Rectal smooth muscle tissue (tissue), 1 donor: ENCODE data around the gene WASHC2A.
"Not testable (repeated sequence)": the region's sequence is repeated elsewhere in the genome, so short reads cannot be mapped to it uniquely, and the experiment has no call there.

ENCODE experiments used
- H3K27ac ChIP-seq: one replicate; pipeline ENCODE4 v1.7.0; 2013; ENCODE audit warnings: low read depth, low read length, inconsistent platforms
- H3K27me3 ChIP-seq: one replicate; pipeline ENCODE4 v1.7.0; 2013; ENCODE audit warnings: low read length; ENCODE audit not compliant: control insufficient read depth, insufficient read depth
- H3K36me3 ChIP-seq: one replicate; pipeline ENCODE4 v1.7.0; 2013; ENCODE audit warnings: low read length; ENCODE audit not compliant: control insufficient read depth, insufficient read depth
- H3K4me1 ChIP-seq: one replicate; pipeline ENCODE4 v1.7.0; 2013; ENCODE audit warnings: low read length; ENCODE audit not compliant: control insufficient read depth, insufficient read depth
- H3K4me3 ChIP-seq: one replicate; pipeline ENCODE4 v1.7.0; 2013; ENCODE audit warnings: low read length
- H3K9ac ChIP-seq: one replicate; pipeline ENCODE4 v1.7.0; 2013; ENCODE audit warnings: low read length

Gene WASHC2A

GRCh38 chr10:50094630-50095029 is 26.9 kb downstream of the WASHC2A start:
- not testable (repeated sequence) for H3K27me3 ChIP-seq

DNA sequence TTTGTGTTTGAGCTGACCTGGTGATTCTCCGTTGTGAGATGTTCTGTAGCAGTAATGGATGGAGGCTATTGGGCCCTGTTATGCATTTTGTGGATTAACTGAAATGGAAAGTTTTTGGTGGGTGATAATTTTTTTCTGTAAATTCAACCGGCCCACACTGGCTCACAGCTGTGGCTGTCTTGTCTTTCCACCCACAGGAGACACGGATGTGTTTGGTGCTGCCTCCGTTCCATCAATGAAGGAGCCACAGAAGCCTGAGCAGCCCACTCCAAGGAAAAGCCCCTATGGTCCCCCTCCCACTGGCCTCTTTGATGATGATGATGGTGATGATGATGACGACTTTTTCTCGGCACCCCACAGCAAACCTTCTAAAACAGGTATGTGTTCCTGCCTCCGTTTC is 27.6 kb downstream of the WASHC2A start:
- not testable (repeated sequence) for H3K36me3 ChIP-seq, H3K9ac ChIP-seq, H3K4me3 ChIP-seq, H3K27me3 ChIP-seq, H3K4me1 ChIP-seq, H3K27ac ChIP-seq

More at GRCh38 chr10:50094630-50095029, 26.9 kb downstream of the WASHC2A start:
- not testable (repeated sequence) for H3K4me1 ChIP-seq, H3K36me3 ChIP-seq, H3K27ac ChIP-seq, H3K9ac ChIP-seq, H3K4me3 ChIP-seq

GRCh38 chr10:50096722-50097121 is 29.0 kb downstream of the WASHC2A start:
- H3K27me3 ChIP-seq, H3K27ac ChIP-seq, H3K4me1 ChIP-seq, H3K4me3 ChIP-seq, H3K36me3 ChIP-seq, H3K9ac ChIP-seq: not testable (repeated sequence)

- not testable (repeated sequence) for H3K27me3 ChIP-seq, H3K27ac ChIP-seq, H3K36me3 ChIP-seq, H3K9ac ChIP-seq, H3K4me1 ChIP-seq, H3K4me3 ChIP-seq
Measured at GRCh38 chr10:50098645-50099044, 30.9 kb downstream of the WASHC2A start.

GRCh38 chr10:50101139-50101582 is 33.4 kb downstream of the WASHC2A start:
- H3K36me3 ChIP-seq, H3K27ac ChIP-seq, H3K9ac ChIP-seq, H3K4me3 ChIP-seq, H3K27me3 ChIP-seq, H3K4me1 ChIP-seq: not testable (repeated sequence)

DNA sequence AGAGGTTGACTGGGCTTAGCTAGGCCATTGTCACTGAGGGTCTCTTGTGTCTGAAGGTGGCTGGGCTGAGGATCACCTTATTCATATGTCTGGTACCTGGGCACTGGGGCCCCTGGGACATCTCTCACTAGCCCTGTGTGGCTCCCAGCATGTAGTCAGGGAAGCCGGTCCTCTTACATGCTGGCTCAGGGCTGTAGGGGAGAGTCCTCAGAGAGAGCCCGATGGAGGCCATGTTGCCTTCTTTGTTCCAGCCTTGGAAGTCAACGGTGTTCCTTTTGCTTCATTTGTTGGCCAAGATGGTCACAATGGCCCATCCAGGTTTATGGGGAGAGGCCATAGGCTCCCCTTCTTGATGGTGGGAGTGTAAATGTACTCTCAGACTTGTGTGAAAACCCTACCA is 34.0 kb downstream of the WASHC2A start:
- H3K4me3 ChIP-seq, H3K9ac ChIP-seq, H3K27ac ChIP-seq, H3K4me1 ChIP-seq, H3K36me3 ChIP-seq, H3K27me3 ChIP-seq: not testable (repeated sequence)

- H3K27me3 ChIP-seq, H3K4me3 ChIP-seq, H3K9ac ChIP-seq: not testable (repeated sequence)
Measured at GRCh38 chr10:50102267-50102666, 34.5 kb downstream of the WASHC2A start.

GRCh38 chr10:50108999-50109698 is 41.4 kb downstream of the WASHC2A start:
- not testable (repeated sequence) for H3K36me3 ChIP-seq, H3K4me3 ChIP-seq, H3K27ac ChIP-seq, H3K27me3 ChIP-seq, H3K9ac ChIP-seq, H3K4me1 ChIP-seq

More at GRCh38 chr10:50102267-50102666, 34.5 kb downstream of the WASHC2A start:
- not testable (repeated sequence) for H3K36me3 ChIP-seq, H3K4me1 ChIP-seq, H3K27ac ChIP-seq

GRCh38 chr10:50112419-50113112 is 44.8 kb downstream of the WASHC2A start:
- H3K27ac ChIP-seq, H3K9ac ChIP-seq, H3K36me3 ChIP-seq, H3K4me3 ChIP-seq, H3K4me1 ChIP-seq, H3K27me3 ChIP-seq: not testable (repeated sequence)

DNA sequence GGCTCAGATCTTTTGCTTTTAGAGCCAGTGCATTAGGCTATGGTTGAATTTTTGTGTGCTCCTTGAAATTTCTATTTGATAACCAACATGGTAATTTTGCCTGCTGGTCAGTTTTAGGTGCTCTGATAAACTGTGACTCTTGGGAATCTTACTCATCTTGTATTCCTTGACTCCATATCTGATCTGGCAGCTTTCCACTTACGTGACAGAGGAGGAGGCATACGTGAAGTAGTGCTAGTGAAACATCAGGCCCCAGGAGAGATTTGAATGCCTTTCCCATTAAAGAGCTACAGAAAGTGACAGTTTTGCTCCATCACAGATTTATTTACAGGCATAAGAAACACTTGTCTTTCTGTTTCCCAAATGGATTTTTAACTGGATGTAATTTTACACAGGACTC is 59.0 kb downstream of the WASHC2A start:
- not testable (repeated sequence) for H3K27ac ChIP-seq, H3K36me3 ChIP-seq, H3K27me3 ChIP-seq, H3K4me3 ChIP-seq, H3K4me1 ChIP-seq, H3K9ac ChIP-seq

- H3K27me3 ChIP-seq, H3K4me1 ChIP-seq, H3K4me3 ChIP-seq, H3K36me3 ChIP-seq, H3K27ac ChIP-seq, H3K9ac ChIP-seq: not testable (repeated sequence)
Measured at GRCh38 chr10:50127770-50128292, 60.1 kb downstream of the WASHC2A start.

GRCh38 chr10:50131245-50131965 is 63.7 kb downstream of the WASHC2A start:
- H3K9ac ChIP-seq, H3K27me3 ChIP-seq, H3K27ac ChIP-seq, H3K36me3 ChIP-seq, H3K4me1 ChIP-seq, H3K4me3 ChIP-seq: not testable (repeated sequence)
